HEK293T (cell line): ENCODE results near the gene TIE1.

ENCODE experiments used
- FOXK2 ChIP-seq: fragments of 450-650 bp; IDR thresholded peaks from 2 replicates; pipeline ENCODE4 v1.6.1; 2016; ENCODE audit warnings: mild to moderate bottlenecking
- HDGF ChIP-seq: fragments of 450-650 bp; IDR thresholded peaks from 2 replicates; pipeline ENCODE4 v1.6.1; 2017; ENCODE audit warnings: antibody characterized with exemption, borderline replicate concordance
- L3MBTL2 ChIP-seq: fragments of 450-650 bp; conservative IDR thresholded peaks from 2 replicates; pipeline ENCODE4 v1.6.1; 2016; ENCODE audit warnings: mild to moderate bottlenecking
- SP1 ChIP-seq: fragments of 450-650 bp; IDR thresholded peaks from 2 replicates; pipeline ENCODE4 v1.6.1; 2017
- TARDBP ChIP-seq: fragments of 450-650 bp; IDR thresholded peaks from 2 replicates; pipeline ENCODE4 v1.6.1; 2016
- TF ChIP-seq, protein P1 (sequence below): fragments of 450-650 bp; IDR thresholded peaks from 2 replicates; pipeline ENCODE4 v1.6.1; 2016

DNA sequence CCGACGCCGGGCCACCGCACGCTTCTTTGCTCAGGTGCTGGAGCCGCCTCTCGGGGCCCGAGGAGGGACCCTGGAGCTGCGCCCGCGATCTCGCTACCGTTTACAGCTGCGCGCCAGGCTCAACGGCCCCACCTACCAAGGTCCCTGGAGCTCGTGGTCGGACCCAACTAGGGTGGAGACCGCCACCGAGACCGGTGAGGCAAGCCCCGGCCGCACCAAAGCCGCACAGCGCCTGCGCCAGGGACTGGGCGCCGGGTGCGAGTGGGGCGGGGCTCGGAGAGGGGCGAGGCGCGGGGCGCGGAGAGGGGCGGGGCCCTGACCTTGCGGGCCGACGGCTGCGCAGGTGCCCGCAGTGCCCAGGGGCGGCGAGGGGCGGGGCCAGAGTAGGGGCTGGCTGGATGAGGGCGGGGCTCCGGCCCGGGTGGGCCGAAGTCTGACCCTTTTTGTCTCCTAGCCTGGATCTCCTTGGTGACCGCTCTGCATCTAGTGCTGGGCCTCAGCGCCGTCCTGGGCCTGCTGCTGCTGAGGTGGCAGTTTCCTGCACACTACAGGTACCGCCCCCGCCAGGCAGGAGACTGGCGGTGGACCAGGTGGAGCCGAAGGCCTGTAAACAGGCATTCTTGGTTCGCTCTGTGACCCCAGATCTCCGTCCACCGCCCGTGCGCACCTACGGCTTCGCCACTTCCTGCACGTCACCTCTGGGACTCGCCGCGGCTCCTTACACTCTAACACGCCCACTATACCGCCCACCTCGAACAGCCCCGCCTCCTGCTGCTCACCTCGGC lies 48.2 kb downstream of the TIE1 start:
- TF ChIP-seq SP1 (no peak), TARDBP (no peak), HDGF (no peak), FOXK2 (no peak), L3MBTL2 (peak; percentile 94)
- TF ChIP-seq, protein P1, sequence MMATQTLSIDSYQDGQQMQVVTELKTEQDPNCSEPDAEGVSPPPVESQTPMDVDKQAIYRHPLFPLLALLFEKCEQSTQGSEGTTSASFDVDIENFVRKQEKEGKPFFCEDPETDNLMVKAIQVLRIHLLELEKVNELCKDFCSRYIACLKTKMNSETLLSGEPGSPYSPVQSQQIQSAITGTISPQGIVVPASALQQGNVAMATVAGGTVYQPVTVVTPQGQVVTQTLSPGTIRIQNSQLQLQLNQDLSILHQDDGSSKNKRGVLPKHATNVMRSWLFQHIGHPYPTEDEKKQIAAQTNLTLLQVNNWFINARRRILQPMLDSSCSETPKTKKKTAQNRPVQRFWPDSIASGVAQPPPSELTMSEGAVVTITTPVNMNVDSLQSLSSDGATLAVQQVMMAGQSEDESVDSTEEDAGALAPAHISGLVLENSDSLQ = no peak
